Tongue (tissue), 2 donors: Measurements from ENCODE around the gene CPSF4L. TPM values are rescaled to one million over a fixed set of nuclear protein-coding genes. Genes with fewer than 3 reads are reported as not detected.

Experiments used
- DNase-seq: peaks from one replicate; pipeline ENCODE4 v3.0.0-alpha.2; 2015
- total RNA-seq: library from RNA; depleted of rRNA; stranded (reverse); fragments of >200 nt; gene quantifications from one replicate; pipeline ENCODE4 v1.2.3, GENCODE V29; 2014

The CPSF4L gene
- total RNA-seq, 1 donor from 2014 or later = not detected

DNA sequence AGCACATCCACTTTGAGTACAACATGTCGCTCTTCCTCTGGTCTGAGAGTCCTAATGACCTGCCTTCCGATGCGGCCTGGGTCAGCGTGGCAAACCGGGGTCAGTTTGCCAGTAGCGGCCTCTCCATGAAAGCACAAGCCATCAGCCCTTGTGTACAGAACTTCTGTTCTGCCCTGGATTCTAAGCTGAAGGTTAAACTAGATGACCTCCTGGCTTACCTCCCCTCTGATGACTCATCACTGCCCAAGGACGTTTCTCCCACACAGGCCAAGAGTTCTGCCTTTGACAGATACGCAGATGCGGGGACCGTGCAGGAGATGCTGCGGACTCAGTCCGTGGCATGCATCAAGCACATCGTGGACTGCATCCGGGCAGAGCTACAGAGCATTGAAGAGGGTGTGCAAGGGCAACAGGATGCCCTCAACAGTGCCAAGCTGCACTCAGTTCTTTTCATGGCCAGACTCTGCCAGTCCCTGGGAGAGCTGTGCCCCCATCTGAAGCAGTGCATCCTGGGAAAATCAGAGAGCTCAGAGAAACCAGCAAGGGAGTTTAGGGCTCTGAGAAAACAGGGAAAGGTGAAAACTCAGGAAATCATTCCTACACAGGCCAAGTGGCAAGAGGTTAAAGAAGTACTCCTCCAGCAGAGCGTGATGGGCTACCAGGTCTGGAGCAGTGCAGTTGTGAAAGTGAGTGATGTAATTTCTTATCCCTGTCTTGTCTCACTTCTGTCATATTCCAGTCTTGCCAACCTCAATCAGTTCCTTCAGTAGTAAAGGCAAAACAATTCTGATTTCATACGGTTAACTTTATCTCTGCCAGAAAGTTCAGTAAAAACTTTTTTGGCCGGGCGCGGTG lies 60.2 kb downstream of the CPSF4L start:
- DNase-seq = no peak

DNA sequence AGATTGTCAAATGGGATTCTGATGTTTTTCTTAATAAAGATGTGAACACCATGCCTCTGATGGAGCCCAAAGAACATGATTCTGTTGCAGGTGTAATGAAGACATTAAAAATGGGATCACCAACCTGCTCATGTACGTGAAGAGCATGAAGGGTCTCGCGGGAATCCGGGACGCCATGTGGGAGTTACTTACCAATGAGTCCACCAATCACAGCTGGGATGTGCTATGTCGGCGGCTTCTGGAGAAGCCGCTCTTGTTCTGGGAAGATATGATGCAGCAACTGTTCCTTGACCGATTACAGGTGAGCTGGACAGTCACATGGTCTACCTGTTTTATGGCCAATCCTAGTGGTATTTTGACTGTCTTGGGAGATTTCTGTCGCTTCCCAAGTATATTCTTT lies 61.2 kb downstream of the CPSF4L start:
- no peak for DNase-seq

GRCh38 chr17:73199751-73200317 lies 61.8 kb downstream of the CPSF4L start:
- no peak for DNase-seq

GRCh38 chr17:73198930-73199260 lies 62.8 kb downstream of the CPSF4L start:
- DNase-seq = no peak

Other genes starting within 250 kb of the CPSF4L start
- gene SLC39A11, start 169.2 kb downstream of the CPSF4L start, total RNA-seq = 12.7 TPM
- 0.21 TPM for gene SSTR2, start 96.9 kb downstream of the CPSF4L start, total RNA-seq
- gene COG1, start 68.8 kb downstream of the CPSF4L start, total RNA-seq = 17.6 TPM
- 38.9 TPM for gene CDC42EP4, start 50.1 kb upstream of the CPSF4L start, total RNA-seq